GM23248 (cell line): Measurements from ENCODE around the gene IQCB1.

Source experiments
- EZH2 ChIP-seq: fragments of 200-600 bp; sonication (generic); IDR thresholded peaks from 2 replicates; pipeline ENCODE4 v1.6.1; 2018; ENCODE audit warnings: antibody characterized with exemption, mild to moderate bottlenecking; ENCODE audit not compliant: insufficient read depth, poor library complexity, severe bottlenecking
- EZH2phosphoT487 ChIP-seq: fragments of 200-600 bp; sonication (generic); IDR thresholded peaks from 2 replicates; pipeline ENCODE4 v1.6.1; 2018; ENCODE audit warnings: antibody characterized with exemption, moderate library complexity, mild to moderate bottlenecking, low read depth; ENCODE audit not compliant: insufficient read depth

- TF ChIP-seq EZH2 (no peak), EZH2phosphoT487 (no peak)
Observed at GRCh38 chr3:121839962-121840361, 5.1 kb upstream of the IQCB1 start.
